GM19372 (cell line): ENCODE results near the gene DHODH.
"Not testable (repeated sequence)": the region's sequence is repeated elsewhere in the genome, so short reads cannot be mapped to it uniquely, and the experiment has no call there.

Experiments used
- ATAC-seq: cut with Tn5 transposase; IDR thresholded peaks from one replicate; pipeline ENCODE4 v1.9.1; 2021; ENCODE audit warnings: mild to moderate bottlenecking, low read depth, moderate library complexity; ENCODE audit not compliant: unreplicated experiment

DHODH gene

DNA sequence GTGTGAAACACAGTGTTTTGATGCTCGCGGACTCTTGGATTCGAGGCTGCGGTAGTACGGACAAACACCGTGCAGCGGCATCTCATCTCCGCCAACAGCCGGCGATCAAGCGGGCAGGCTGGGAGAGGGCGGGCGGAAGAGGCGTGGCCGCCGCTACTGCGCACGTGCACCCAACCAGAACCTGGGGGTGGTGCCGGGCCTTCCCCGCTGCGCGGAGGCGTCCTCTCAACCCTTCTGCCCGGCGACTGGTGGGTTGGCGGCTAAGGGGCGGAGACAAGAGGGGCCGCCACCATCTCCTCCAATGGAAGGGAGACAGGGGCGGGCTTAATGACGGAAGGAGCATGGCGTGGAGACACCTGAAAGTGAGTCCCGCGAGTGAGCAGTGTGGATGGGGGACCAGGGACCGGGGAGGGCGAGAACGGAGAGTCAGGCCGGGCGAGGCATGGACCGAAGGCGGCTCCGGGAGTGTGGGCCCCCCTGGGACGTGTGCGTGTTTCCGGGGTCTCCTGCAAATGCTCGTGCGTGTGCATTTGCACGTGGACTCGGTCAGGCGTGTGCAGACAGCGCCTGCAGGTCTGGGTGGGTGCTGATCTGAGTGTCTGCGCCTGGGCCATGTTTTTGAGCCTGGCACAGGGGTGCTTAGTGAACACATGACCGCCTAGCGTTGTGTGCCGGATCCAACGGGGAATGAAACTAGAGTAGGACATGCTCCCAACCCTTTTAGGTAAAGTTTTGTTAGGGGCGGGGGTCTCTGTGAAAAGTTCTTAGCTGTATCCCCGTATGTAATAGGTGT lies at the start of gene DHODH:
TSS of gene DHODH (plus strand) at position 321 of the 793 bp plus-strand sequence. CDS start at position 342, 21 bp downstream.
- ATAC-seq = peak; percentile 99

DNA sequence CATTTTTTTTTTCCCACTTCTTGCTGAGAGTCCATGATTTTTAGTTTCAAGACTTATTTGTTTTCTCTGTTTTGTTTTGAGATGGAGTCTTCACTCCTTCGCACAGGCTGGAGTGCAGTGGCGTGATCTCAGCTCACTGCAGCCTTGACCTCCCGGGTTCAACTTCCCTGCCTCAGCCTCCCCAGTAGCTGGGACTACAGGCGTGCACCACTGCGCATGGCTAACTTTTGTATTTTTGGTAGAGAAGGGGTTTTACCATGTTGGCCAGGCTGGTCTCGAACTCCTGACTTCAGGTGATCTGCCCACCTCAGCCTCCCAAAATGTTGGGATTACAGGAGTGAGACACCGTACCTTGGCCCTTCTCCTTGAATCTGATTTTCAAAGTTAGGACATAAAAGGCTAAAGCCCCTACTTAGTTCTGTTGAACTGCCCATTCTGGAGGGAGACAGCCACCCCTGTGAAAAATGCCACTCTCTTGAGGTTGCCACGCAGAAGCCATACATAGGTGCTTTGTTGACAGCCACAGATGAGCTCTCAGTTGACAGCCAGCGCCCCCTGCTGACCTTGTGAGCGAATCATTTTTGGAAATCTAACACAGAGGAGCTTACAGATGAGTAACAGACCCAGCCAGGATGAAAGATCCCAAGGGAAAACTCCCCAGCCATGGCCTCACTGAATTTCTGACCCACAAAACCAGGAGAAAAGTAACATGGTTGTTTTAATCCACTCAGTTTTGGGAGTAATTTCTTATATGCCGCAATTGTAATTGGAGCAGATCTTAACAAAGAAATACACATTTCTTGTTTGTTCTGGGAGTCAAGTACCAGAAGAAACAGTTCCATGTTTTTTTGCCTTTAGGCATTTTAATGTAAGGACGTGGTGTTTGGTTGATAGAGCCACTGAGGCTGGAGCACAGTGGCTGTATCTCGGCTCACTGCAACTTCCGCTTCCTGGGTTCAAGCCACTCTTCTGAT lies 47.2 kb upstream of the DHODH start:
- ATAC-seq = peak; percentile 67

DNA sequence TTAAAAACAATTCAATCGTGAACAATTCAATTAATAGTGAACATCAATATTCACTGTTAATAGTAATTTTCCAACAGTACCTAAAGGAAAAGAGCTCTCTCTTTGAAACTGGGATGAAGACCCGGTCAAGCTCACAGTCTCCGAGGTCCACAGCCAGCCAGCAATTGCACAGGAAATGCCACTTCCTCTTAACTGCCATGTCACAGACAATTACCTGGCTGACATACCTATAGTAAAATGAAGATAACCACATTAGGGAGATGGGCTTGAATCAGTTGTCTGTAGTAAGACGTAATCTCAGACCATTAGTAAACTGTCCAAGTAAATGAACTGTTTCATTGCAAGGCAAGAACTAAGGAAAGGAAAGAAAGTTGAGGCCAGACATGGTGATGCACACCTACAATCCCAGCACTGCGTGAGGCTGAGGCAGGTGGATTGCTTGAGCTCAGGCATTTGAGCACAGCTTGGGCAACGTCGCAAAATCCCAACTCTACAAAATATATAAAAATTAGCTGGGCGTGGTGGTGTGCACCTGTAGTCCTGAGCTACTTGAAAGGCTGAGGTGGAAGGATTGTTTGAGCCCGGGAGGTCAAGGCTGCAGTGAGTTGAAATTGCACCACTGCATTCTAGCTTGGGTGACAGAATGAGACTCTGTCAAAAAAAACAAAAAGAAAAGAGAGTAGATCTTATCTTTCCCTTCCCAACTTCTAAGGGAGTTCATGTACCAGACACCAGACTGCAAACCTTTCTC lies 45.2 kb upstream of the DHODH start:
- no peak for ATAC-seq

DNA sequence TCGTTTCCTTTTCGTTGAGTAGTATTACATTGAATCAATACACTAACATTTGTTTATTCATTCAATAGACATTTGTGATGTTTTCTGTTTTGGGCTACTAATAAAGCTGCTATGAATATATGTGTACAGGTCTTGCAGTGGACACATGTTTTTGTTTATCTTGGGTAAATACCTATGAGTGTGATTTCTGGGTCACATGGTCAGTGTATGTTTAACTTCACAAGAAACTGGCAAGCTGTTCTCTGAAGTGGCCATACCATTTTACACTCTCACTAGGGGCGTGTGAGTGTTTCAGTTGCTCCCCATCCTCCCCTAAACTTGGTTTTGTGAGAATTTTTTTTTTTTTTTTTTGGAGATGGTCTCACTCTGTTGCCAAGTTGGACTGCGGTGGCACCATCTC lies 43.3 kb upstream of the DHODH start:
- ATAC-seq = no peak

DNA sequence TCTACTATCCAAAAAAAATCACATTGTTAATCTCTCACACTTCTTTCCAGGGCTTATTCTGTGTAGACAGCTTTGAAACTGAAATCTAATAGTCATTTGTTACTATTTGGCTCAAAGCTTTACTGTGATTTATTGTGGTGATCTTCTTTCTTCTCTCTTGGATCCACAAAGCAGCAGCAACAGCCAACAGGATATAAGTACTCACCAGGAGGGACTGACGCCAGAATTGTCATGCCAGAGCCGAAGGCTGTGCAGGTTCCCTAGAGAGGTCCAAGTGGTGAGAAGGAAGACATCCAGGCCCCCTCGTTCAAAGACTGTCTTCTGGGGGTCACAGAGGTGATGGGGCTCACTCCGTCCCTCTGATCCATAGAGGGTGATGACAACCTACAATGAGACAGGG lies 41.6 kb upstream of the DHODH start:
- no peak for ATAC-seq

DNA sequence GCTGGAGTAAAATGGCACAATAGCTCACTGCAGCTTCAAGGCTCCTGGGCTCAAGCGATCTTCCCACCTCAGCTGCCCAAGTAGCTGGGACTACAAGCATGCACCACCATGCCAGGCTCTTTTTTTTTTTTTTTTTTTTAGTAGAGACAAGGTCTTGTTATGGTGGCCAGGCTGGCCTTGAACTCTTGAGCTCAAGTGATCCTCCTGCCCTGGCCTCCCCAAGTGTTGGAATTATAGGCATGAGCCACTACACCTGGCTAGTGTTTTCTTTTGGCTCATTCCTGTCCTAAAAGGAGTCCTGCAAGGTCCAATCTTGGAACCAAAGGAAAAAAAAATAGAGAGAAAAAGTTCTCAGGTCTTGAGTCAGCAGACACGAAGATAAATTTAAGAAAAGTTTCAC lies 39.2 kb upstream of the DHODH start:
- ATAC-seq = no peak

DNA sequence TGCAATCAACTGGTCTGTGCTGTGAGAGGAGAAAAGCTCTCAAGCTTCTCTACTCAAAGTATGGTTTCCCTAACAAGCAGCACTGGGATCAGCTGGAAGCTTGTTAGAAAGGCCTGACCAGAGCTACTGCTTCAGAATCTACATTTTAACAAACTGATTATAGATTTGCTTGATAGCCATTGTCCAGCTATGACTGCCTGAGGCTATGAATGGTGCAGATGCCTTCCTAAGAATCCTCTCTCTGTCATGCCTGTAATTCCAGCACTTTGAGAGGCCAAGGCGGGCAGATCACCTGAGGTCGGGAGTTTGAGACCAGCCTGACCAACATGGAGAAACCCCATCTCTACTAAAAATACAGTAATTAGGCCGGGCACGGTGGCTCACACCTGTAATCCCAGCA lies 37.0 kb upstream of the DHODH start:
- no peak for ATAC-seq

DNA sequence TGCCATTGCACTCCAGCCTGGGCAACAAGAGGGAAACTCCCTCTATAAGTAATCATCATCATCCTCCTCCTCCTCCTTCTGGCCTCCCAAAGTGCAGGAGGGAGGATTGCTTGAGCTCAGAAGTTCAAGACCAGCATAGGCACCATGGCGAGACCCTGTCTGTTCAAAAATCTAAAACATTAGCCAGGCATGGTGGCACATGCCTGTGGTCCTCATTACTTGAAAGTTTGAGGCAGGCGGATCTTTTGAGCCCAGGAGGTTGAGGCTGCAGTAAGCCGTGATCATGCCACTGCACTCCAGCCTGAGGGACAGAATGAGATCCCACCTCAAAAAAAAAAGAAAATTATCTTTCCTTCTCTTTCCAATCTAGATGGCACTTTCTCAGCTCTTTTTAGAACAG lies 36.2 kb upstream of the DHODH start:
- ATAC-seq = no peak

DNA sequence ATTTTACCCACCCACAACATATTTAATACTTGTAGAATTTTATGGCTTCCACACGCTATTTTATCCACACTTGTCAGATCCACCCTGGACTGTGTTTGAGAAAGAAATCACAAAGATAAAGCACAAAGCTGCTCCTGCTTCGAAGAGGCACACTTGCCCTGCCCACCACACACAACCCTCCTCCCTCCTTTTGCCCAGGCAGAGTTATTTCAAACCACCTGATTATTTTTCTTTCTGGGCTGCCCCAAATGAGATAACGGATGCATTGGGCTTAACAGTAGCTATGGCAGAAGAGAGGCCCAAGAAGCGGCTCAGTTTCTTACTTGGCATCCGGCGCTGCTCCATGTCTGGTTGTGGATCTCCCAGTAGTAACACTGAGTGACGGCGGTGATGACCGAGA lies 35.5 kb upstream of the DHODH start:
- ATAC-seq = no peak

DNA sequence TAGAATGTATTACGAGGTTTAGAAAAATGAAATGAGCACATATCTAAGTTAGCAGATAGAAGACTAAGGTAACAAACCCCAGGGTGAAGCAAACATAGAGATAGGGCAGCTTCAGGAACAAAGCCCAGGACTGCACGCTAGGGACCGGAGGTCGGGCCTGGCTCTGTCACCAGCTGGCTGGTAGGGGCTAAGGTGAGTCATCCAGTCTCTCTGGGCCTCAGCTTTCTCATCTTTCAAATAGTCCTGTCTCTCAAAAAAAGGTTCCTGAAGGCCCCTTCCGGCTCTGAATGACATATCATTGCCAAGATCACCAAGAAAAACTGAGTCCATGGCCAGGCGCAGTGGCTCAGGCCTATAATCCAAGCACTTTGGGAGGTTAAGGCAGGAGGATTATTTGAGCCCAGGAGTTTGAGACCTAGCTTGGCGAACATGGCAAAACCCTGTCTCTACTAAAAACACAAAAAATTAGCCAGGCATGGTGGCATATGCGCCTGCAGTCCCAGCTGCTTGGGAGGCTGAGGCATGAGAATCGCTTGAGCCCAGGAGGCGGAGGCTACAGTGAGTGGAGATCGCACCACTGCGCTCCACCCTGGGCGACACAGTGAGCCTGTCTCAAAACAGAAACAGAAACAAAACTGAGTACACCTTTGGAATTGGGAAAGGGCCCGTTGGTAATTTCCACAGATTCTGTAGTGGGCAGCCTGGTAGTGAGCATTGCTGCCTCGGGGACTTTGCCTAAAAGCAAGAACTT lies 34.3 kb upstream of the DHODH start:
- ATAC-seq = no peak

DNA sequence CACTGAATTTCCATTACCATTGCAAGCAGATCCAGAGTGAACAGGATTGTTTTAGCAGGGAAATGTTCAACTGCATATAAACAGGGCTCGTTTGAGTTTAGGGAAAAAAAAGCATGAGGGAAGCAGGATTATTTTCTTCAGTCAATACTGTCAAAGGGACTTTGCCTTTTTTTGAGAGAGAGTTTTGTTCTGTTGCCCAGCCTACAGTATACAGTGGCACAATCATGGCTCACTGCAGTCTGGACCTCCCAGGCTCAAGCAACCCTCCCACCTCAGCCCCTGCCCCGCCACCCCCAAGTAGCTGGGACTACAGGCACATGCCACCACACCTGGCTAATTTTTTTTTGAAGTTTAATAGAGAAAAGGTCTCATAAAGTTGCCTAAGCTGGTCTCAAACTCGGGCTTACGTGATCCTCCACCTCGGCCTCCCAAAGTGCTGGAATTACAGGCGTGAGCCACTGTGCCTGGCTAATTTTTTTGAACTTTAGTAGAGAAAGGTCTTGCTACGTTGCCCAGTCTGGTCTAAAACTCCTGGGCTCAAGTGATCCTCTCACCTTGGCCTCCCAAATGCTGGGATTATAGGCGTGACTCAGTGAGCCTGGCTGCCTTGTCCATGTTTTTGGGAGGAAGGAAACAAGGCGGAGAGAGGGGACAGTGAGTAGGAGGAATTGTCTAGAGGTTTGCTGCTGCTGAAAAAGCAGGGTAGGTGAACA lies 23.1 kb upstream of the DHODH start:
- ATAC-seq = no peak

DNA sequence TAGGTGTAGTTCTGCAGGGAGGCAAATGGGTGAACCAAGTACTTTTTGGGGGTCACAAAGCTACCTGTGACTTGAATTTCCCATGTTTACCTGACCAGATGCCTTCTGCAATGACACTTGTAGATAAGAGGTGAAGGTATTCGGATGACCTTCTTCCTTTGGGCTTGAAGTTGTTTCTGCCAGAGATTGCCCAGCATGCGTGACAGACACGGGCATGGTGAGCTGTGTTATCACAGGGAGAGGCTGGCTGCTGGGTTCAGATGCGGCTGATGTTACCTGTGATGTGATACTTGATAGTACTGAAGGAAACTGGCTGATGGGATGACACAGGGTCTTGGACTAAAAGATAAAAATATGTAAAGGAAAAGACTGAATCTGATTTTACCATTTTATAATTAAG lies 22.4 kb upstream of the DHODH start:
- no peak for ATAC-seq

DNA sequence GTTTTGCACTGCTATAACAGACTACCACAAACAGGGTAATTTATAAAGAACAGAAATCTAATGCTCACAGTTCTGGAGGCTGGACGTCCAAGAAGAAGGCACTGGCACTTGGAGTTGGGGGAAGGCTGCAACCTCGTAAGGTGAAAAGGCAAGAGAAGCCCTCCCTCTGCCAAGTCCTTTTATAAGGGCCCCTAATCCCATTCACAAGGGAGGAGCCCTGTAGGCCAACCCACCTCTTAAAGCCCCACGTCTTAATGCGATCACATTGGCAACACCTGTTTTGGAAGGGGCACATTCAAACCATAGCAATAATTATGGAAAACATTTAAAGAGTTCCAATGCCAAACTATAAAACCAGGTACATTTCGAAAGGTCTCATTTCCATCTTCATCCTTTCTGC lies 13.5 kb upstream of the DHODH start:
- ATAC-seq = no peak

DNA sequence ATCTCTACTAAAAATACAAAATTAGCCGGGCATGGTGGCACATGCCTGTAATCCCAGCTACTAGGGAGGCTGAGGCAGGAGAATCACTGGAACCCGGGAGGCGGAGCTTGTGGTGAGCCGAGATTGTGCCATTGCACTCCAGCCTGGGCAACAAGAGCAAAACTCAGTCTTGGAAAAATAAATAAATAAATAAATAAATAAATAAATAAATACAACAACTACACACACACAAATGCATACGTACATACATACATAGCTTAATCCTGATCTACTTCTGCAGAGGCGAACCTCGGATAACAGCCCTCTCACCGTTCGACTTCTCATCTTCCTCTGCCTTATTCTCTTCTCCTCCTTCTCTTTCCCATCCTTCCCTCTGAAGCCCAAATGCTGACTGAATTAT lies 11.0 kb upstream of the DHODH start:
- ATAC-seq = not testable (repeated sequence)

DNA sequence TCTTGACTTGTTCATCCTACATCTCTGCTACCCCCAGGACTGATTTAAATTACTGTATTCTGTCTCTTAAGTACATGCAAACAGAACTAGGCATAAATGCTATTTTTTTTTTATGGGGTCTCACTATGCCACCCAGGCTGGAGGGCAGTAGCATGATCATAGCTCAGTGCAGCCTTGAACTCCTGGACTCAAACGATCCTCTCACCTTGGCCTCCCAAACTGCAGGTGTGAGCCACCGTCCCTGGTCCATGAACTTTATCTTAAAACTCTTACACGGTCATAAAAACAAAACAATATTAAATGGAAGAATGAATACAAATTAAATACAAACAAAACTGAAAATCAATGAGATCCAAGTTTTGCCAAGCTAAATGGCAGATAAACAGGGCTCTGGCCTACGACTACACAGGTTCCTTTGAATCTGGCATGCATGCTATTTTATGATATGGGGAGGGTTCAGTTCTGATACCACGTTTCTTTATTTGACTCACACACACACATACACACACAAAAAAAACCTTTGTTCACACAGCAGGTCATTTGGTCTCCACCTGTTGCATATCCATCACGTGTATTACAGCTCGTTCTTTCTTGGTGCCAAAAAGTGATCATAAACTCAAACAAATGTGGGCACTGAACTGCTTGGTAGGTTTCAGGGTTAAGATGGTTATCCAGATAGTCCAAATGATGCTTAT lies 7.2 kb upstream of the DHODH start:
- ATAC-seq = no peak

DNA sequence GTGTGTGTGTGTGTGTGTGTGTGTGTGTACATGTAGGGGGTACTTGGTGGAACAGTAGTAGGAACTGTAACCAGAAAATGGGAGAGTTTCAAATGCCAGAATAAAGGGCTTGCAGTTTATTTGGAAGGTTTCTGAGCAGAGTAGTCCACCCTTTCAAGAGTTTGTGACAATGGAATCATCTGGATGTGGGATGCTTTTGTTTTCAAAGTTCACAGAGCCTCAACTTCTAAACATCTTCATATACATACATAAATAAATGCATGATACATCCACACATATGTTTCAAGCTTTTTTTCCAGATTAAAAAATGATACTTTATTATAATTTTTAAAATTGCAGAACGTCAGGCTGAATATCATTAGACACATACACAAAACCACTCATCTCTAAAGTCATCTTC lies 5.9 kb upstream of the DHODH start:
- ATAC-seq = no peak

DNA sequence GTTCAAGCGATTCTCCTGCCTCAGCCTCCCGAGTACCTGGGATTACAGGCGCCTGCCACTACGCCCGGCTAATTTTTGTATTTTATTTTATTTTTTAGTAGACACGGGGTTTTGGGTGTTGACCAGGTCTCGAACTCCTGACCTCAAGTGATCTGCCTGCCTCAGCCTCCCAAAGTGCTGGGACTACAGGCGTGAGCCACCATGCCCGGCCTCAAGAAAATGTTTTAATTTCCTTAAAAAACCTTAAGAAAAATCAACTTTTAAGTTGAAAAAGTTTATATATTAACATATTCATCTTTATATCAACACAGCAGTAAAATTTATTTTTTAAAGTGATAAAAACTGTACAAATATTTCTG lies 500 bp upstream of the DHODH start:
- not testable (repeated sequence) for ATAC-seq

DNA sequence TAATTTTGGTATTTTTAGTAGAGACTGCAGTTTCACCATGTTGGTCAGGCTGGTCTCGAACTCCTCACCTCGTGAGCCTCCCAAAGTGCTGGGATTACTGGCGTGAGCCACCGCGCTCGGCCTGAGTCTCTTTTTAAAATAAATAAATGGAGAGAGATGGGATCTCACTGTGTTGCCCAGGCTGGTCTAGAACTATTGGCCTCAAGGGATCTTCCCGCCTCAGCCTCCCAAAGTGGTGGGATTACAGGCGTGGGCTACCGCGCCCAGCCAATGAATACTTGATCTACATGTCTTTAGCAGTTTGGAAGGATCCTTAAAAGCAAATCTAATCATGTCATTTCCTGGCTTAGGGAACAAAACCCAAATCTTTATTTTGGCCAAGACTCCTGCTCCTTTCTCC lies 1.2 kb downstream of the DHODH start:
- no peak for ATAC-seq

DNA sequence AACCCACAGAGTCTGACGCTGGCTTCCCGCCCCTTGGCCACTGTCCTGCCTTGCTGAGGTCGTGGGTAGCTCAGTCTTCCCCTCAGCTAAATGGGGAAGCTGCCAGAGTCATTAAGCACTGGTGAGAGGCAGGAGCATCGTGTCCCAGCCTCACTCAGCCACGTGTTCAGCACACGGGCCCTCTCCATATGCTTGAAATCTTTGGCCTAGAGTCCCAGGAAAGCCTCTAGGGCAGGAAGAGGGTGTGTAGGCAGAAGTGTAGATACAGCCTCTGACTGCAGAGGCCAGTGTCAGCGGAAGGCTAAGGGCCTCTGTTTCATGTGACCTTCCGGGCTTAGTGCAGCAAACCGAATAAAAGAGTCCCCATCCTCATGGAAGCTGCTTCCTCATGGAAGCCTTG lies 4.1 kb downstream of the DHODH start:
- no peak for ATAC-seq
